DND-41 (cell line): ENCODE measurements around the gene LY6G6F.
A peak's percentile ranks its signal among the peaks of the same experiment; 100 is the strongest.

Experiments used
- ATAC-seq: fragments of 200-7000 bp; cut with Tn5 transposase; 3 replicates; pipeline ENCODE4 v1.9.1; 2021; ENCODE audit warnings: low read depth; ENCODE audit not compliant: insufficient read depth
- DNase-seq: peaks from one replicate; pipeline ENCODE4 v3.0.0-alpha.2; 2020
- H2AFZ ChIP-seq: 2 replicates; pipeline ENCODE4 v1.6.0; 2012; ENCODE audit warnings: low read depth, low read length
- H3K27ac ChIP-seq: 2 replicates; pipeline ENCODE4 v1.5.1; 2012; ENCODE audit warnings: low read length, inconsistent platforms
- H3K27me3 ChIP-seq: fragments of 200-600 bp; sonication (generic); 2 replicates; pipeline ENCODE4 v1.6.0; 2012; ENCODE audit warnings: low read length, mild to moderate bottlenecking, inconsistent platforms; ENCODE audit not compliant: insufficient read depth, poor library complexity
- H3K36me3 ChIP-seq: 2 replicates; pipeline ENCODE4 v1.5.1; 2012; ENCODE audit warnings: low read length, inconsistent platforms; ENCODE audit not compliant: insufficient read depth
- H3K4me1 ChIP-seq: 2 replicates; pipeline ENCODE4 v1.5.1; 2012; ENCODE audit warnings: mild to moderate bottlenecking, low read length; ENCODE audit not compliant: insufficient read depth
- H3K4me2 ChIP-seq: 2 replicates; pipeline ENCODE4 v1.6.0; 2012; ENCODE audit warnings: mild to moderate bottlenecking, moderate library complexity, low read length, inconsistent platforms; ENCODE audit not compliant: insufficient read depth
- H3K4me3 ChIP-seq, 2 experiments: fragments of 200-600 bp in 1 of 2; shearing (Covaris generic) in 1 of 2; 2 replicates each; pipeline ENCODE4 v1.5.1; 2012 to 2016; ENCODE audit warnings: inconsistent platforms in 2 of 2, low read length in 2 of 2, mild to moderate bottlenecking in 2 of 2, low read depth in 1 of 2, moderate library complexity in 1 of 2
- H3K79me2 ChIP-seq: 2 replicates; pipeline ENCODE4 v1.6.0; 2012; ENCODE audit warnings: low read length, inconsistent platforms; ENCODE audit not compliant: insufficient read depth
- H3K9ac ChIP-seq: 2 replicates; pipeline ENCODE4 v1.6.0; 2012; ENCODE audit warnings: low read depth, mild to moderate bottlenecking, inconsistent platforms, low read length, moderate library complexity
- H3K9me3 ChIP-seq: 2 replicates; pipeline ENCODE4 v1.5.1; 2012; ENCODE audit warnings: low read length, moderate library complexity, mild to moderate bottlenecking, inconsistent platforms; ENCODE audit not compliant: insufficient read depth, severe bottlenecking
- H4K20me1 ChIP-seq: 2 replicates; pipeline ENCODE4 v1.6.0; 2012; ENCODE audit warnings: low read length; ENCODE audit not compliant: insufficient read depth
- CTCF ChIP-seq: IDR thresholded peaks from 2 replicates; pipeline ENCODE4 v1.5.1; 2012; ENCODE audit warnings: borderline replicate concordance, low read length, moderate library complexity, mild to moderate bottlenecking; ENCODE audit not compliant: poor library complexity, severe bottlenecking; ENCODE audit errors: extremely low read depth
- EZH2 ChIP-seq: IDR thresholded peaks from 3 replicates; pipeline ENCODE4 v1.6.1; 2012; ENCODE audit warnings: borderline replicate concordance, low read depth, mild to moderate bottlenecking, moderate library complexity, low read length, inconsistent platforms; ENCODE audit not compliant: severe bottlenecking

LY6G6F gene

GRCh38 chr6:31737991-31738979 lies 31.6 kb downstream of the LY6G6F start:
- H3K27ac ChIP-seq, result peak overlapping the region; percentile 96
- ATAC-seq (peak; percentile 47), DNase-seq (peak; percentile 89)
- peaks cover 17% of the 10 kb centered on the region for H4K20me1 ChIP-seq
- peak overlapping the region; percentile 4 to 62; a peak in 3 of 4 replicates for H3K4me3 ChIP-seq
- H3K9ac ChIP-seq, result peak overlapping the region; percentile 99
- H3K4me2 ChIP-seq, result peak overlapping the region; percentile 76
- H3K27me3 ChIP-seq, result no peaks in the 10 kb centered on the region
- H3K79me2 ChIP-seq, result peaks cover 70% of the 10 kb centered on the region
- H3K9me3 ChIP-seq, result no peaks in the 10 kb centered on the region
- peaks cover 74% of the 10 kb centered on the region for H3K4me1 ChIP-seq
- peak; percentile 65 for TF ChIP-seq CTCF
- no peak for TF ChIP-seq EZH2
- H3K36me3 ChIP-seq, result peaks cover 35% of the 10 kb centered on the region
- no peak overlapping the region for H2AFZ ChIP-seq

GRCh38 chr6:31739639-31740396 lies 33.2 kb downstream of the LY6G6F start, which contains the start of gene MSH5:
Gene MSH5, plus strand, starts transcription at chr6:31740005. Its CDS starts 462 bp downstream, at chr6:31740467.
- TF ChIP-seq EZH2 (no peak), CTCF (no peak)
- ATAC-seq (peak; percentile 82), DNase-seq (peak; percentile 99)
- peaks cover 38% of the 10 kb centered on the region for H3K36me3 ChIP-seq
- peak within 1 kb of the TSS; percentile 76 for H3K4me2 ChIP-seq
- peaks cover 60% of the 10 kb centered on the region for H3K4me1 ChIP-seq
- no peaks in the 10 kb centered on the region for H3K9me3 ChIP-seq
- H3K27me3 ChIP-seq, result no peaks in the 10 kb centered on the region
- H3K27ac ChIP-seq, result peak within 1 kb of the TSS; percentile 99
- H2AFZ ChIP-seq, result peak within 1 kb of the TSS; percentile 61
- H3K9ac ChIP-seq, result peak within 1 kb of the TSS; percentile 99
- peaks cover 3% of the 10 kb centered on the region for H4K20me1 ChIP-seq
- peak within 1 kb of the TSS; percentile 68 to 86 for H3K4me3 ChIP-seq
- peaks cover 56% of the 10 kb centered on the region for H3K79me2 ChIP-seq

GRCh38 chr6:31740397-31741223 lies 33.9 kb downstream of the LY6G6F start:
- Histone ChIP-seq H3K79me2 (peaks cover 48% of the 10 kb centered on the region), H3K27ac (peak overlapping the region; percentile 99), H2AFZ (peak overlapping the region; percentile 61), H3K4me2 (peak overlapping the region; percentile 69), H3K27me3 (no peaks in the 10 kb centered on the region), H3K9me3 (no peaks in the 10 kb centered on the region), H3K4me3 (peak overlapping the region; percentile 68 to 86), H3K4me1 (peaks cover 52% of the 10 kb centered on the region), H3K36me3 (peaks cover 43% of the 10 kb centered on the region), H4K20me1 (no peaks in the 10 kb centered on the region), H3K9ac (peak overlapping the region; percentile 99)
- no peak for TF ChIP-seq EZH2
- DNase-seq (peak; percentile 56), ATAC-seq (no peak)
